Right lobe of liver (tissue), 6 donors: Measurements from ENCODE around the gene AFDN. TPM values are rescaled to one million over a fixed set of nuclear protein-coding genes. Genes with fewer than 3 reads are reported as not detected.

ENCODE experiments used
- ATAC-seq, 4 donors: fragments of 200-7000 bp; cut with Tn5 transposase; one replicate each; pipeline ENCODE4 v1.9.1; 2020; ENCODE audit warnings: mild to moderate bottlenecking in 4 of 4, moderate library complexity in 4 of 4
- DNase-seq, 3 donors: peaks; one replicate each; pipeline ENCODE4 v3.0.0-alpha.2; 2020
- H3K27ac ChIP-seq, 3 donors: fragments of 200-600 bp; one replicate each; pipeline ENCODE4 v1.8.0; 2022
- H3K27me3 ChIP-seq, 2 donors: fragments of 200-600 bp; one replicate each; pipeline ENCODE4 v1.8.0; 2022
- H3K36me3 ChIP-seq, 4 donors: fragments of 200-600 bp; sonication (generic) in 1 of 4; one replicate each; pipeline versions ENCODE4 v1.5.1 to v1.8.0; 2017 to 2022; ENCODE audit warnings: control low read depth in 1 of 4
- H3K4me1 ChIP-seq, 4 donors: fragments of 200-600 bp; sonication (generic) in 1 of 4; one replicate each; pipeline versions ENCODE4 v1.5.1 to v1.8.0; 2017 to 2022; ENCODE audit warnings: control low read depth in 1 of 4
- H3K4me3 ChIP-seq, 3 donors: fragments of 200-600 bp; one replicate each; pipeline ENCODE4 v1.8.0; 2022
- H3K9me3 ChIP-seq, 4 donors: fragments of 200-600 bp; sonication (generic) in 1 of 4; one replicate each; pipeline versions ENCODE4 v1.5.1 to v1.8.0; 2017 to 2022; ENCODE audit warnings: control low read depth in 1 of 4
- CTCF ChIP-seq, 4 donors: fragments of 200-600 bp in 3 of 4; fragments of 450-650 bp in 1 of 4; IDR thresholded peaks; one replicate each; pipeline versions ENCODE4 v1.5.1 to v1.8.0; 2016 to 2022; ENCODE audit warnings: antibody characterized with exemption in 4 of 4, mild to moderate bottlenecking in 2 of 4
- POLR2A ChIP-seq: fragments of 450-650 bp; IDR thresholded peaks from one replicate; pipeline ENCODE4 v1.6.1; 2017; ENCODE audit warnings: antibody characterized with exemption, mild to moderate bottlenecking
- WGBS: methylation state at CpG from one replicate; pipeline ENCODE4 v1.1.6; 2018; ENCODE audit warnings: low coverage, low lambda C conversion rate; ENCODE audit not compliant: insufficient coverage; ENCODE audit errors: missing lambda C conversion rate; 5-methylcytosine and 5-hydroxymethylcytosine counted together
- intact Hi-C, 2 donors: fragments of 100-400 bp; cut with DNase I; formaldehyde crosslinking; loops; one replicate each; pipeline versions ENCODE4 v1.11.2 to v1.14.1; 2022
- total RNA-seq, 6 experiments: library from RNA; depleted of rRNA in 2 of 6; stranded (reverse); fragments of >200 nt in 2 of 6; fragmentation: NEBNext Ultra II Directional in 3 of 6; extraction: Animal tissue kit (Norgen Biotek cat#: 25700) in 3 of 6; gene quantifications; one replicate each; pipeline versions ENCODE4 v1.1.0 to v1.2.4, GENCODE V29; 2016 to 2023
- donor health status: DM: no; HTN: yes; CAD: no.
- donor health status: DM: no; HTN: no; CAD: no.
- donor health status: DM: no; HTN: no; CAD: no.
- donor health status: DM: no; HTN: yes; CAD: no.
- donor health status: DM: no; HTN: yes; CAD: no.

The AFDN gene
- total RNA-seq, 6 experiments from 2014 or later = 77.0 to 106 (median 85.5) TPM

- intact Hi-C loops = no loop called here
- H3K4me3 ChIP-seq = no peak overlapping the region
- no peaks in the 10 kb centered on the region for H3K4me1 ChIP-seq
- no peak for TF ChIP-seq CTCF (IDR thresholded peaks at IDR 0.05)
- no peak for TF ChIP-seq POLR2A
- peak in 1 of 4 donors; percentile 13 for ATAC-seq
- no peaks in the 10 kb centered on the region for H3K9me3 ChIP-seq
- no peaks in the 10 kb centered on the region for H3K27me3 ChIP-seq
- DNase-seq = no peak
- WGBS = no CpG with 5 or more reads among the region's 22 CpGs
- no peaks in the 10 kb centered on the region for H3K36me3 ChIP-seq
- H3K27ac ChIP-seq = no peak overlapping the region
Observed at GRCh38 chr6:167995731-167996151, 169.0 kb downstream of the AFDN start.

GRCh38 chr6:167996424-167997199 is 169.9 kb downstream of the AFDN start:
- H3K36me3 ChIP-seq = no peaks in the 10 kb centered on the region
- no peaks in the 10 kb centered on the region for H3K4me1 ChIP-seq
- ATAC-seq (peak in 1 of 4 donors; percentile 24), DNase-seq (no peak)
- intact Hi-C loops = no loop called here
- TF ChIP-seq POLR2A (no peak), CTCF (IDR thresholded peaks at IDR 0.05) (no peak)
- H3K9me3 ChIP-seq = no peaks in the 10 kb centered on the region
- H3K4me3 ChIP-seq = no peak overlapping the region
- H3K27me3 ChIP-seq = no peaks in the 10 kb centered on the region
- H3K27ac ChIP-seq = no peak overlapping the region
- 78% methylated on average over 31 of the region's 43 CpGs for WGBS

DNA sequence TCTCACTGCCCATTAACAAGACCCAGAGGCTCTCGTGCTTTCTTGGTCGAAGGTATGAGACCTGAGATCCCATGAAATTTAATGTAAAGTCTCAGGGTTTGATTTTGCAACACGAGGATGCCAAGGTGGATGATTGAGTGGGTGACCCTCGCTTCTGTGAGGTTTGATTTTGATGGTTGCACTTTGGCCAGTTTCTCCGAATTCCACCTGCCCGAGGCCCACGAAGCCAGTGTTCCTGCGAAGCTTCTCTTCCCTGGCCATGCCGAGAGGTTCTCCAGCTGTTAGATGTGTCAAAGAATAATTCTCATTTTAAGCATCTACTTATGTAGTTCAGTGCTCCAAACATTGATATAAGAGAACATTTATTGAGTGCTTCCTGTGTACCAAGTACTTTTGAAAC is 170.9 kb downstream of the AFDN start, which contains the start of gene KIF25:
KIF25 (plus strand) TSS at position 30 of the 400 bp plus-strand sequence. CDS start 31,915 bp downstream, outside the sequence.
- Histone ChIP-seq H3K9me3 (no peaks in the 10 kb centered on the region), H3K27me3 (no peaks in the 10 kb centered on the region), H3K4me1 (no peaks in the 10 kb centered on the region), H3K4me3 (no peak within 1 kb of the TSS), H3K27ac (no peak within 1 kb of the TSS), H3K36me3 (no peaks in the 10 kb centered on the region)
- no peak for ATAC-seq
- TF ChIP-seq POLR2A = no peak
- no peak for TF ChIP-seq CTCF (IDR thresholded peaks at IDR 0.05)
- intact Hi-C loops = no loop called here
- 92% methylated on average over 2 of the region's 9 CpGs for WGBS
- no peak for DNase-seq

DNA sequence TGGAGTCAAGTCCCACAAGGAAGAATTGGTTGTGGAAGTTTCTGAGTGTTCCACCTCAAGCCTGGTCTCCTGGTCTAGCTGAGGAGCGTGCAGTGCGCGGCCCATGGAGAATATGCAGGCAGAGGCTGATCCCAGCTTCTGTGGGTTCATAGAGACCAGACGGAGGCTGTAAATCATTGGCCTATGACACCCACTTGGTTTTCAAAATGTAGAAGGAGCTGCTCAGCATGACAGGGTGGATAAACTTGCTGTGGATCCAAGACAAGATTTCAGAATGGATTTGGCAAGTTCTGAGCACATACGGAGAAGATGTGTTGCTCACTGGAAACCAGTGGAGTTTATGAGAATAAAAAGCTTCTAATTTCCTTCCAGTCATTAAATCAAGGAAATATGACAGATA is 171.5 kb downstream of the AFDN start:
- Histone ChIP-seq H3K36me3 (no peaks in the 10 kb centered on the region), H3K4me3 (no peak overlapping the region), H3K9me3 (no peaks in the 10 kb centered on the region), H3K27ac (no peak overlapping the region), H3K27me3 (no peaks in the 10 kb centered on the region), H3K4me1 (no peaks in the 10 kb centered on the region)
- intact Hi-C loops = no loop called here
- DNase-seq (no peak), ATAC-seq (no peak)
- no peak for TF ChIP-seq CTCF (IDR thresholded peaks at IDR 0.05)
- TF ChIP-seq POLR2A = no peak
- 80% methylated on average over 2 of the region's 5 CpGs for WGBS
